Hematopoietic multipotent progenitor cell (in vitro differentiated cells): ENCODE data around the gene PDRG1. TPM values are rescaled to one million over a fixed set of nuclear protein-coding genes. Genes with fewer than 3 reads are reported as not detected.
A peak's percentile ranks its signal among the peaks of the same experiment; 100 is the strongest.

ENCODE experiments used
- DNase-seq, 3 donors: peaks; one replicate each; pipeline ENCODE4 v3.0.0-alpha.2; 2011 to 2015; ENCODE audit warnings: low read depth in 2 of 3, low spot score in 2 of 3
- small RNA-seq: library from RNA; depleted of rRNA; stranded (forward); fragments of <200 nt; gene quantifications from one replicate; pipeline ENCODE3, GENCODE V24; 2012
- total RNA-seq: library from RNA; depleted of rRNA; stranded (reverse); fragments of >200 nt; gene quantifications from one replicate; pipeline ENCODE4 v1.2.3, GENCODE V29; 2012

The PDRG1 gene
- total RNA-seq, 1 donor: 7.5 TPM

DNA sequence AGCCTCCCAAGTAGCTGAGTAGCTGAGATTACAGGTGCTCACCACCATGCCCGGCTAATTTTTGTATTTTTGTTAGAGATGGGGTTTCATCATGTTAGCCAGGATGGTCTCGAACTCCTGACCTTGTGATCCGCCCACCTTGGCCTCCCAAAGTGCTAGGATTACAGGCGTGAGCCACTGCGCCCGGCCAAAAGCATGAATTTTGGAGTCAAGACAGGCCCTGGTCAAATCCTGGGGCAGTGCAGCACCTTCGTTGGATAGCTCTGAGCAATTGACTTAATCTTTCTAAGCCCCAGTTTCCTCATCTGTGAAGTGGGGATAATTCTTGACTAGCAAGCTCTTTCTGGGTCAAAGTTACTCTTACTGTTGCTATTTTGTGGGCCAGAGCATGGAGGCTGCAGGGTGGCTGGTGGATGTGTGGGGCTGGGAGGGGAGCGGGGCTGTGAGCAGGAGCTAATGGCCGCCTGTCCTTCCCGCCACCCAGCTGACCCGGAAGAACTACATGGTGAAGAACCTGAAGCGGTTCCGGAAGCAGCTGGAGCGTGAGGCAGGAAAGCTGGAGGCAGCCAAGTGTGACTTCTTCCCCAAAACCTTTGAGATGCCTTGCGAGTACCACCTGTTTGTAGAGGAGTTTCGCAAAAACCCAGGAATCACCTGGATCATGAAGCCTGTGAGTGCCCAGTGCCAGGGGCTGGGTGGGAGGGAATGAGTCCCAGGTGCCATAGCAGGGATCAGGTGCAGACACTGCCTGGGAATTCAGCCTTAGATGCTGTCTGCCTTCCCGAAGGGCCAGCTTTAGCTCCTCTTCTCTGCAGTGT lies 42.4 kb downstream of the PDRG1 start:
- no peak for DNase-seq

GRCh38 chr20:31908424-31908823 lies 43.4 kb downstream of the PDRG1 start:
- no peak for DNase-seq

GRCh38 chr20:31908016-31908415 lies 43.8 kb downstream of the PDRG1 start:
- DNase-seq: peak in 2 of 3 donors; percentile 33 to 35

DNA sequence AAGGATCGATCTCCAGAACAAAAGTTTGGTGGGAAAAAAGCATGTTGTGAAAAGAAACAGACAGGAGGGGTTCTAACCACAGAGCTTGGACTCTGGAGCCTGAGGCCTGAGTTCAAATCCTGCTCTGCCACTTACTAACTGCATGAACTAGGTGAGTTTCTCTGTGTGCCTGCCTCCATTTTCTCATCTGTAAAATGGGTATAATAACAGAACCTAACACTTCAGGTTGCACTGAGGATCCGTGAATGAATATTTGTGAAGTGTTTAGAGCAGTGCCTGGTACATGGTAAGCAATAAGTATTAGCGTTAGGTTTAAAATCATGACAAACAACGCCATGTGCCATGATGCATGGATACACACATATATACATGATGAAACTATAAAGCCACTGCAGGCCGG lies 44.8 kb downstream of the PDRG1 start:
- DNase-seq: no peak

DNA sequence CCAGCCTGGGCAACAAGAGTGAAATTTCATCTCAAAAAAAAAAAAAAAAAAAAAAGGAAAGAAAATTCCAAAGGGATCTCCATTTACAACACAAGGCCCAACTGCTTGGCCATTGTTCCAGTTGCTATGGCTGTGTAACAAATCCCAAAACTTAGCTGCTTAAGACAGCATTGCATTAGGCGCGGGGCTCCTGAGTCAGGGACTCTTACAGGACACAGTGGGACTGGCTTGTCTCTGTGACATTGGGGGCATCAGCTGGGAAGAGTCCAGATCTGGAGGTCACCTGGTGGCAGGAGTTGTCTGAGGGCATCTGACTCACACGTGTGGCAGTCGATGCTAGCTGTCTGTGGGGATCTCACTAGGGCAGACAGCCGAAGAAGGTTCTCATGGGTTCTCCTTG lies 45.8 kb downstream of the PDRG1 start:
- no peak for DNase-seq

DNA sequence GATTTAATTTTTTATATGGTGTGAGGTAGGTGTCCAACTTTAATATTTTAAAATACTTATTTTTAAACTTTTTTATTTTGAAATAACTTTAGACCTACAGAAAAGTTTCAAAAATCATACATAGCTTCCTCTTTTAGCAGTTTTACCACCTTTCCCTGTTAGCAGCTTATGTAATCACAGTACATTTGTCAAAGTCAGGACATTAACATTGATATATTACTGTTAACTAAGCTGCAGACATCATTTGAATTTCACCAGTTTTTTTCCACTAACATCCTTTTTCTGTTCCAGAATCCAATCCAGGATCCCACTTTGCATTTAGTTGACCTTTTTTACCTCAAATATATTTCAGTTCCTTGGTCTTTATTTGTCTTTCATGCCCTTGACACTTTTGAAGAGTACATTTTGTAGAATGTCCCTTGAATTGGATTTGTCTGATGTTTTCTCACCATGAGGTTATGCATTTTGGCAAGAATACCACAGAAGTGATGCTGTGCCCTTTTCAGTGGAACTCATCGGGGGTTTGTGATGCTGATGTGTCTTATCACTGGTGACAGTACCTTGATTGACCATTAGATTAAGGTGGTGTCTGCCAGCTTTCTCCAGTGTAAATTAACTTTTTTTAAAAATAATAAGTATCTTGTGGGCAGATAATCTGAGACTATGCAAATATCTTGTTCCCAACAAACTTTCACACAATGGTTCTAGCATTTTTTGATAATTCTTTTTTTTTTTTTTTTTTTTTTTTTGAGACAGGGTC lies 48.0 kb downstream of the PDRG1 start:
- peak in 1 of 3 donors; percentile 41 for DNase-seq

GRCh38 chr20:31901615-31902014 lies 50.2 kb downstream of the PDRG1 start:
- no peak for DNase-seq

DNA sequence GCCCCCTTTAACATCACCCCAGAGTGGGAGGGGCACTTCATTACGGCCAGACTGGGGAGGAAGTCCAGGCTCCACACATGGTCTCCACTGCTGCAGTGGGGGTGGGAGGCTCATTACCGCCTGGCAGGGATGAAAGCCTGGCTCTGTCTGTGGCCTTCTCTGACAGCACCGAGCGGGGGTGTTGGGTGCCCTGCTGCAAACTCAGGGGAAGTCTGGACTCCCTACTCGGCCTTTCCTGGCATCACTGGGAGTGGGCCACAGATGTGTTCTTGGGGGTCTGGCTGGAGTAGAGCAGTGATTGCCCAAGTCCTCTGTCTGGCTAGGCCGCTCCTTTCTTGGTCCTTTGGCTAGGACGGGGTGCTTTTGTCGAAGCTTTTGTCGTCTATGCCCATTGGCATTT lies 54.3 kb downstream of the PDRG1 start:
- no peak for DNase-seq

DNA sequence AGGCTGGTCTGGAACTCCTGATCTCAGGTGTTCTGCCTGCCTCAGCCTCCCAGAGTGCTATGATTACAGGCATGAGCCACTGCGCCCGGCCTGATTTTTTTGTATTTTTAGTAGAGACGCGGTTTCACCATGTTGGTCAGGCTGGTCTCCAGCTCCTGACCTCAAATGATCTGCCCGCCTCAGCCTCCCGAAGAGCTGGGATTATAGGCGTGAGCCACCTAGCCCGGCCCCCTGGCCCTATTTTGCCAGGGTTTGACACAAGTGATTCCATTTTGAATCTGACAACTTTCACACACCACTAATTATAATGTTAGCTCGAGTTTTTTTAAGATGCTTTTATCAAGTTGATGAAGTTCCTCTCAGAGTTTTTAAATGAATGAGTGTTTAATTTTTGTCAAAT lies 55.8 kb downstream of the PDRG1 start:
- DNase-seq: no peak

DNA sequence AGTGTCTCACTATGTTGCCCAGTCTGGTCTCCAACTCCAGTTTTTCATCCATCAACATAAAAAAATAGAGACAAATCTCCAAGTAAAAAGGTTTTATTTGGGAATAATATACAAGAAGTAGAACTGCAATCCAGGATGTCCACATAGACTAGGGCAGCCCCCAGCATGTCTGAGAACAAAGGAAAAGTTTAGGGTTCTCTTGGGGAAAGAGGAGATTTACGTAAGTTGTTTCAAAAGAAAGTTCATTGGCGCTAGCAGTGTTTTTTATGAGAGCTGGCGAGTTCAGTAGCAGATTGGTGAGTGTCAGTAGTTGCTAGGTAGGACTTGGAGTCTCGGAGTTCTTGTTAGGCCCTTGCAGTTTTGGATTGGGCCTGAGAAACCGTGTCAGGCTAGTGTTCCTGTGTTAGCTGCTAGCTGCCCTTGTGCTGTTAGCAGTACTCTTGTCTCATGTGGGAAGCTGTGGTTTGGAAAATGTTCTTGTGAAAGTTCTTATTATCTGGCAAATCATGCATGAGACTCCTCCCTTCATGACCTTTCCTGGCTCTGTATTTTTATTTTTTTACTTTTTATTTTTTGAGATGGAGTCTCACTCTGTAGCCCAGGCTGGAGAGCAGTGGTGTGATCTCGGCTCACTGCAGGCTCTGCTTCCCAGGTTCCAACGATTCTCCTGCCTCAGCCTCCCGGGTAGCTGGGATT lies 56.7 kb downstream of the PDRG1 start:
- DNase-seq: peak in 2 of 3 donors; percentile 85 to 92

Small RNA genes within 50 kb of the gene (small RNA-seq; reads per million reads assigned to genes)
- 0.34 reads per million for gene RNU1-94P

Other genes with a start within 250 kb of the PDRG1 start
- 48.7 TPM for gene BCL2L1, start 229.2 kb downstream of the PDRG1 start, total RNA-seq
- 5.1 TPM for gene TPX2, start 212.8 kb downstream of the PDRG1 start, total RNA-seq
- under 0.01 TPM for gene MYLK2, start 132.7 kb downstream of the PDRG1 start, total RNA-seq
- not detected for gene FOXS1, start 106.4 kb downstream of the PDRG1 start, total RNA-seq
- gene DUSP15, start 81.5 kb downstream of the PDRG1 start, total RNA-seq: 8.6 TPM
- gene TTLL9, start 81.4 kb downstream of the PDRG1 start, total RNA-seq: 0.54 TPM
- gene XKR7, start 16.1 kb upstream of the PDRG1 start, total RNA-seq: under 0.01 TPM
- gene CCM2L, start 58.4 kb upstream of the PDRG1 start, total RNA-seq: not detected
- 23.4 TPM for gene HCK, start 100.2 kb upstream of the PDRG1 start, total RNA-seq
- gene TM9SF4, start 157.7 kb upstream of the PDRG1 start, total RNA-seq: 32.0 TPM